Sigmoid colon (tissue), 7 donors: ENCODE measurements around the gene CMSS1. TPM values are rescaled to one million over a fixed set of nuclear protein-coding genes. Genes with fewer than 3 reads are reported as not detected.

Source experiments
- DNase-seq: peaks from one replicate; pipeline ENCODE4 v3.0.0-alpha.2; 2019
- H3K27ac ChIP-seq, 4 donors: fragments of 200-600 bp; sonication (generic); one replicate each; pipeline ENCODE4 v1.5.1; 2016 to 2019; ENCODE audit warnings: mild to moderate bottlenecking in 1 of 4
- H3K27me3 ChIP-seq, 3 donors: fragments of 200-600 bp; sonication (generic); one replicate each; pipeline ENCODE4 v1.5.1; 2019; ENCODE audit warnings: mild to moderate bottlenecking in 1 of 3
- H3K36me3 ChIP-seq, 4 donors: fragments of 200-600 bp; sonication (generic); one replicate each; pipeline ENCODE4 v1.5.1; 2016 to 2019
- H3K4me1 ChIP-seq, 4 donors: fragments of 200-600 bp; sonication (generic); one replicate each; pipeline ENCODE4 v1.5.1; 2017 to 2019
- H3K4me3 ChIP-seq, 4 donors: fragments of 200-600 bp; sonication (generic); one replicate each; pipeline ENCODE4 v1.5.1; 2017 to 2019; ENCODE audit warnings: mild to moderate bottlenecking in 2 of 4, moderate library complexity in 1 of 4
- H3K9me3 ChIP-seq, 4 donors: fragments of 200-600 bp in 3 of 4; sonication (generic) in 3 of 4; one replicate each; pipeline versions ENCODE4 v1.5.1 to v1.6.1; 2013 to 2019
- CTCF ChIP-seq, 4 experiments: fragments of 450-650 bp in 3 of 4; fragments of 200-600 bp in 1 of 4; IDR thresholded peaks; one replicate each; pipeline ENCODE4 v1.5.1; 2016 to 2019; ENCODE audit warnings: antibody characterized with exemption in 4 of 4, mild to moderate bottlenecking in 3 of 4, moderate library complexity in 2 of 4
- EP300 ChIP-seq, 4 donors: sonication (generic); formaldehyde crosslinking; IDR thresholded peaks; one replicate each; pipeline ENCODE4 v1.6.1; 2017; ENCODE audit warnings: antibody characterized with exemption in 4 of 4
- POLR2A ChIP-seq, 2 donors: fragments of 450-650 bp; IDR thresholded peaks; one replicate each; pipeline ENCODE4 v1.6.1; 2016; ENCODE audit warnings: antibody characterized with exemption in 2 of 2, mild to moderate bottlenecking in 2 of 2, moderate library complexity in 2 of 2
- POLR2AphosphoS5 ChIP-seq, 4 donors: sonication (generic); formaldehyde crosslinking; IDR thresholded peaks; one replicate each; pipeline ENCODE4 v1.6.1; 2017; ENCODE audit warnings: antibody characterized with exemption in 4 of 4
- WGBS, 2 donors: extraction: QIAGEN DNeasy Blood & Tissue Kit; methylation state at CpG; one replicate each; pipeline ENCODE4 v1.1.7; 2013; 5-methylcytosine and 5-hydroxymethylcytosine counted together
- intact Hi-C: fragments of 100-400 bp; cut with DNase I; formaldehyde crosslinking; loops from one replicate; pipeline ENCODE4 v1.15.1; 2023
- polyA plus RNA-seq, 3 donors: library from polyadenylated mRNA; stranded (reverse); fragments of 200-250 nt; gene quantifications; one replicate each; pipeline ENCODE4 v1.2.3, GENCODE V29; 2013
- total RNA-seq, 4 donors: library from RNA; depleted of rRNA; stranded (reverse); fragments of >200 nt; gene quantifications; one replicate each; pipeline ENCODE4 v1.1.0, GENCODE V29; 2016
- donor health status: healthy with polysubstance abuse.
- donor health status: Bipolar disorder and iron deficiency.
- donor health status: healthy.

CMSS1 gene
- total and polyA plus RNA-seq, 7 donors, result 6.0 to 19.4 (median 13.9) TPM

- TF ChIP-seq EP300 (IDR thresholded peaks at IDR 0.05) (no peak), POLR2A (IDR thresholded peaks at IDR 0.05) (no peak), CTCF (IDR thresholded peaks at IDR 0.05) (no peak), POLR2AphosphoS5 (IDR thresholded peaks at IDR 0.05) (no peak)
- Histone ChIP-seq H3K27ac (peak overlapping the region; percentile 78 to 92 (median 89)), H3K36me3 (no peaks in the 10 kb centered on the region), H3K9me3 (no peaks in the 10 kb centered on the region), H3K4me3 (no peak overlapping the region), H3K4me1 (peaks cover 0 to 61% (median 49%) of the 10 kb centered on the region in 4 donors), H3K27me3 (no peaks in the 10 kb centered on the region)
- 18 to 55% methylated on average over 6 of the region's 6 CpGs for WGBS, 2 donors
- intact Hi-C loops, result loop anchor here (5.0 kb wide), 3 partner anchors 80 to 180 kb away; no protein-coding TSS in a partner anchor
- DNase-seq, result no peak
These were observed 224.7 kb downstream of the CMSS1 start for GRCh38 chr3:100042166-100042981.

DNA sequence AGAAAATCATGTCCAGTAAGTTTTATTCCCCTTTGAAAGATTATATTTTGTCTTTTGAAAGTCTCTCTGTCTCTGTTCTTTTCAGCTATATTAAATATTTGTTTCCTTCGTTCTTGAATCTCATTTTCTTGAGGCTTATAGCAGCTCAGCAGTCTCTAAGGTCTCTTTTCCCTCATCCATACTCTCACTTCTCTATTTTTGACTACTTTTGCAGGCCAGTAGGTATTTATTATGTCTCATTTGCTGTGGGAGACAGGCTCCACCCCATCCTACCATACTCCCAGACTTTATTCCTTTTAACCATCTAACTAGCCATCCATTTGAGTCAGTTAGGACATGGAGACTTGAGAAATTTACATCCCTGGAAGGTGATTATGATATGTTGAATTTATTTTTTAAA is 225.6 kb downstream of the CMSS1 start:
- Histone ChIP-seq H3K27me3 (no peaks in the 10 kb centered on the region), H3K4me1 (peaks cover 0 to 69% (median 57%) of the 10 kb centered on the region in 4 donors), H3K9me3 (no peaks in the 10 kb centered on the region), H3K36me3 (no peaks in the 10 kb centered on the region), H3K4me3 (no peak overlapping the region), H3K27ac (peak overlapping the region; percentile 78 to 92 (median 89))
- 60 to 69% methylated on average over 1 of the region's 1 CpG for WGBS, 2 donors
- TF ChIP-seq EP300 (IDR thresholded peaks at IDR 0.05) (no peak), POLR2AphosphoS5 (IDR thresholded peaks at IDR 0.05) (no peak), POLR2A (IDR thresholded peaks at IDR 0.05) (no peak), CTCF (IDR thresholded peaks at IDR 0.05) (no peak)
- DNase-seq, result no peak
- intact Hi-C loops, result loop anchor here (5.0 kb wide), 3 partner anchors 81 to 181 kb away; no protein-coding TSS in a partner anchor

- no peak overlapping the region for H3K4me3 ChIP-seq
- TF ChIP-seq POLR2A (IDR thresholded peaks at IDR 0.05) (no peak), EP300 (IDR thresholded peaks at IDR 0.05) (peak in 1 of 4 donors; percentile 16)
- H3K4me1 ChIP-seq, result peaks cover 0 to 69% (median 61%) of the 10 kb centered on the region in 4 donors
These were observed 226.7 kb downstream of the CMSS1 start for GRCh38 chr3:100044369-100044768.

DNA sequence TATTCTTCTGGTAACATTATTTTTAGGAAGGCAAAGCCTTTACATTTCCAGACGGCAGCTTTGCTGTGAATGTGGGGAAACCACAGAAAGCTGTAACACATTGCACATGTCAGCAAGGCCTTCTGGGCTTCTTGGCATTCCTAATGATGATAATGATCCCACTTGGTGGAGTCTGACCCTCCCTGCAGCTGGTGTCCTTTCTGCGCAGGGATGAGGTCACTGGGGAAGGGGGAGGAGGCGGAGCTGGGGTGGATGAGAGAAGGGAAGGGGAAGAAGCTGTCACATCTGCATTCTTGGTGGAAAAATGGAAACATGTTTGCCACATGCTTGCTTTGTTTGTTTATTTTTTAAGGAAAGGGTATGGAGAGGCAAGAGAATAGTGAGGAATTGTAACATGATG is 228.0 kb downstream of the CMSS1 start:
- peak; percentile 87 for DNase-seq
- peaks cover 0 to 56% (median 52%) of the 10 kb centered on the region in 4 donors for H3K4me1 ChIP-seq

More at GRCh38 chr3:100044369-100044768, 226.7 kb downstream of the CMSS1 start:
- H3K36me3 ChIP-seq, result no peaks in the 10 kb centered on the region
- DNase-seq, result no peak
- intact Hi-C loops, result loop anchor here (5.0 kb wide), 3 partner anchors 82 to 182 kb away; no protein-coding TSS in a partner anchor
- no peaks in the 10 kb centered on the region for H3K9me3 ChIP-seq
- peak overlapping the region; percentile 20 to 92 (median 89) for H3K27ac ChIP-seq
- H3K27me3 ChIP-seq, result no peaks in the 10 kb centered on the region

More for the DNA sequence above, 228.0 kb downstream of the CMSS1 start:
- intact Hi-C loops, result no loop called here
- peak overlapping the region; percentile 67 to 92 (median 89) for H3K27ac ChIP-seq
- no peaks in the 10 kb centered on the region for H3K9me3 ChIP-seq
- 72 to 83% methylated on average over 3 of the region's 3 CpGs for WGBS, 2 donors
- TF ChIP-seq CTCF (IDR thresholded peaks at IDR 0.05) (no peak), EP300 (IDR thresholded peaks at IDR 0.05) (no peak), POLR2AphosphoS5 (IDR thresholded peaks at IDR 0.05) (peak in 3 of 4 donors; percentile 7 to 67 (median 18)), POLR2A (IDR thresholded peaks at IDR 0.05) (no peak)
- no peaks in the 10 kb centered on the region for H3K36me3 ChIP-seq
- H3K4me3 ChIP-seq, result no peak overlapping the region
- H3K27me3 ChIP-seq, result no peaks in the 10 kb centered on the region
